Thoracic aorta (tissue), 2 donors: ENCODE data around the gene CLDN5. TPM values are rescaled to one million over a fixed set of nuclear protein-coding genes. Genes with fewer than 3 reads are reported as not detected.

ENCODE experiments used
- ATAC-seq: fragments of 150-250 bp; one replicate; pipeline ENCODE4 v1.8.0; 2017; ENCODE audit warnings: low read depth; ENCODE audit not compliant: insufficient number of reproducible peaks, low FRiP score
- DNase-seq: peaks from one replicate; pipeline ENCODE4 v3.0.0-alpha.2; 2020; ENCODE audit warnings: low spot score
- H3K27ac ChIP-seq, 2 donors: fragments of 200-600 bp; sonication (generic); 1 replicate in 1 of 2; 2 replicates in 1 of 2; pipeline ENCODE4 v1.5.1; 2016; ENCODE audit warnings: mild to moderate bottlenecking in 2 of 2, moderate library complexity in 2 of 2
- H3K27me3 ChIP-seq: fragments of 200-600 bp; sonication (generic); replicated peaks from 2 replicates; pipeline ENCODE4 v1.6.0; 2016; ENCODE audit warnings: mild to moderate bottlenecking; ENCODE audit not compliant: insufficient read depth
- H3K36me3 ChIP-seq: fragments of 200-600 bp; sonication (generic); one replicate; pipeline ENCODE4 v1.5.1; 2016
- H3K4me1 ChIP-seq, 2 donors: fragments of 200-600 bp; sonication (generic); 1 replicate in 1 of 2; 2 replicates in 1 of 2; pipeline versions ENCODE4 v1.5.1 to v1.6.0; 2016; ENCODE audit warnings: low read depth in 2 of 2, mild to moderate bottlenecking in 1 of 2; ENCODE audit not compliant: control insufficient read depth in 1 of 2
- H3K4me3 ChIP-seq: fragments of 200-600 bp; sonication (generic); 2 replicates; pipeline ENCODE4 v1.5.1; 2016; ENCODE audit warnings: mild to moderate bottlenecking
- H3K9me3 ChIP-seq: fragments of 200-600 bp; sonication (generic); 2 replicates; pipeline ENCODE4 v1.5.1; 2016
- CTCF ChIP-seq: fragments of 200-600 bp; sonication (generic); IDR thresholded peaks from one replicate; pipeline ENCODE4 v1.5.1; 2019; ENCODE audit warnings: antibody characterized with exemption
- total RNA-seq, 2 donors: library from RNA; depleted of rRNA; stranded (reverse); fragments of >200 nt; gene quantifications; one replicate each; pipeline versions ENCODE4 v1.1.0 to v1.2.3, GENCODE V29; 2016

The CLDN5 gene
- total RNA-seq, 2 donors from 2014 or later, result 41.0 to 68.0 TPM

DNA sequence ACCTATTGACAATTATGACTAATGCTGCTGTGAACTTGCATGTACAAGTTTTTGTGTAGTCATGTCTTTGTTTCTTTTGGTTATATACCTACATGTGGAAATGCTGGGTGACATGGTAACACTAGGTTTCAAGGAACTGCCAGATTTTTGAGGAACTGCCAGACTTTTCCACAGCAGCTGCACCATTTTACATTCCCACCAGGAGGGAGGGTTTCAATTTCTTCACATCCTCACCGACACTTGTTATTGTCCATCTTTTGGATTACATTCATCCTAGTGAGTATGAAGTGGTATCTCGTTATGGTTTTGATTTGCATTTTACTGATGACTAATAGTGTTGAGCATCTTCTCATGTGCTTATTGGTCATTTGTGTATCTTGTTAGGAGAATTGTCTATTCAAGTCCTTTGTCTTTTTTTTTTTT, 13.3 kb downstream of the CLDN5 start:
- no peaks in the 10 kb centered on the region for H3K4me1 ChIP-seq
- H3K9me3 ChIP-seq, result no peaks in the 10 kb centered on the region
- no peak for TF ChIP-seq CTCF
- H3K4me3 ChIP-seq, result no peak overlapping the region
- H3K27ac ChIP-seq, result no peak overlapping the region
- ATAC-seq (no peak), DNase-seq (no peak)
- no peaks in the 10 kb centered on the region for H3K36me3 ChIP-seq
- H3K27me3 ChIP-seq, result no peaks in the 10 kb centered on the region

- H3K4me1 ChIP-seq, result no peaks in the 10 kb centered on the region
- H3K4me3 ChIP-seq, result no peak overlapping the region
- H3K36me3 ChIP-seq, result no peaks in the 10 kb centered on the region
- DNase-seq (no peak), ATAC-seq (no peak)
- no peak for TF ChIP-seq CTCF
- no peaks in the 10 kb centered on the region for H3K9me3 ChIP-seq
- H3K27me3 ChIP-seq, result no peaks in the 10 kb centered on the region
- no peak overlapping the region for H3K27ac ChIP-seq
These were observed 14.3 kb downstream of the CLDN5 start for GRCh38 chr22:19509923-19510322.

GRCh38 chr22:19509191-19509590, 15.0 kb downstream of the CLDN5 start:
- no peaks in the 10 kb centered on the region for H3K4me1 ChIP-seq
- ATAC-seq, result no peak
- H3K4me3 ChIP-seq, result no peak overlapping the region
- no peaks in the 10 kb centered on the region for H3K27me3 ChIP-seq
- H3K36me3 ChIP-seq, result no peaks in the 10 kb centered on the region
- H3K27ac ChIP-seq, result no peak overlapping the region
- no peaks in the 10 kb centered on the region for H3K9me3 ChIP-seq
- no peak for TF ChIP-seq CTCF
- DNase-seq, result no peak

DNA sequence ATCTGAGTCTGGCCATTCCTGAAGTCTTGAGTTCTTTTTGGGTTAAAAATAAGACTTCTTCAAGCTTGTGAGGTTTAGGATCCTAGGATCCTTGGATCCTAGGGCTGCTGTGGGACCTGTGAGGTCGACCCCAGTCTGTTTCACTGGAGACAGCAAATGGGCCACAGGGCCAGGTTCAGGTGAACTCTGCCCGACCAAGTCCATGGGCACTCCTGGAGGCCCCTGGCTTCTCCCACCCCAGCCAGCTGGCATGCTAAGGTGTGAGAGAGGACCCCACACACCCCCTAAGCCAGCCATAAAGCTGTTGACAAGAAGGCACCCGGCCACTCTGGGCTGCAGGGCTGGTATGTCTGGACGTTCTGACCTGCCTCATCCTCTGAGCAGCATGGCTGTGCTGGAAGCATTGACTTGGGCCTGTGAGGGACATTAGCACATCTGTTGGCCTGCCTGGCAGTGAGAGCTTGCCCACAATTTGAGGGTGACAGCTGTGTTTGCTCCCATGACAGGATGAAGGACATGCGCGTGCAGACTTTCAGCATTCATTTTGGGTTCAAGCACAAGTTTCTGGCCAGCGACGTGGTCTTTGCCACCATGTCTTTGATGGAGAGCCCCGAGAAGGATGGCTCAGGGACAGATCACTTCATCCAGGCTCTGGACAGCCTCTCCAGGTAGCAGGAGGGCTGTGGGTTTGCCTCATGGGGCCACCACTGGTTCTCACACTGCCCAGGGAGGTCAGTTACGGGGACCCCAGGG, 16.0 kb downstream of the CLDN5 start:
- no peaks in the 10 kb centered on the region for H3K4me1 ChIP-seq
- no peak overlapping the region for H3K4me3 ChIP-seq
- no peaks in the 10 kb centered on the region for H3K36me3 ChIP-seq
- no peak for ATAC-seq
- no peaks in the 10 kb centered on the region for H3K9me3 ChIP-seq
- no peak for TF ChIP-seq CTCF
- H3K27me3 ChIP-seq, result no peaks in the 10 kb centered on the region
- H3K27ac ChIP-seq, result no peak overlapping the region
- DNase-seq, result no peak

GRCh38 chr22:19507534-19507861, 16.7 kb downstream of the CLDN5 start:
- no peaks in the 10 kb centered on the region for H3K9me3 ChIP-seq
- H3K27ac ChIP-seq, result no peak overlapping the region
- H3K27me3 ChIP-seq, result no peaks in the 10 kb centered on the region
- ATAC-seq (no peak), DNase-seq (no peak)
- no peaks in the 10 kb centered on the region for H3K36me3 ChIP-seq
- H3K4me3 ChIP-seq, result no peak overlapping the region
- H3K4me1 ChIP-seq, result no peaks in the 10 kb centered on the region
- no peak for TF ChIP-seq CTCF
